IPS-NIHi11 (cell line): Measurements from ENCODE around the gene CXCL12.

ENCODE experiments used
- DNase-seq: peaks from one replicate; pipeline ENCODE4 v3.0.0; 2012; ENCODE audit warnings: mixed read lengths, low spot score

The CXCL12 gene

DNA sequence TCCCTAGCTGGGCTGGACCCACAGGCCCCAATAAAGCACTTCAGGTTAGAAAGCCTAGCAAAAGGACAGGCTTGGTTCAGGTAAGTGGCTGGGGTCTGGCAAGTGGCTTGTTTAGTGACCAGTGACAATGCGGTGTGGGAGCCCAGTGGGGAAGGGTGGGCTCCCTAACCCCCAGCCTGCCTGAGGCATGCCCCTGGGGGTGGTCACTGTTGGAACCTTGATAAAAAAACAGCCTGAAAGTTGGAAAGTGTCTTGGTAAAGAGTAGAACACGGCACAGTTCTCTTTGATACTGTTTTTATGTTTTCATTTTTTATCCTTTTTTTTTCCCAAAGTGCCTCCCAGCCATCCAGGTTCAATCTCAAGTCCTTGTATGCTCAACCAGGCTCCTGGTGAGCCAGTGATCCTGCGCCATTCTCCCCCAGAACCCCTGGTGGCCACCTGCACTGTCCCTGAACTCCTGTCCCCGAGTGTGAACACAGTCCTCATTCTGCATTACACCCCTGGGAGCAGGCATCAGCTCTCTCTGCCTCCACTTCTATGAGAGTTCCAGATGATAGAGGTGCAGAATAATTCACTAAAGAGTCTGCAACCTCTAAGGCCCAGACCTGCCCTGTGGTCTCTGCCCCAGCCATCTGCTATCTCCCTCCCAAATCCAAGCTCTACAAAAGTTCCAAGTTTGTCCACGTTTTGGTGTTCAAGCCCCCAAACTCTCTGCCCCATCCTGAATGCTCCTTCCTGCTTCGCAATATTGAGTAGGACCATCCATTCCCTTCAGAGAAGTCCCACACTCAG is 15.0 kb upstream of the CXCL12 start:
- DNase-seq, result no peak

- peak; percentile 44 for DNase-seq
Measured at GRCh38 chr10:44398747-44399658, 14.1 kb upstream of the CXCL12 start.

DNA sequence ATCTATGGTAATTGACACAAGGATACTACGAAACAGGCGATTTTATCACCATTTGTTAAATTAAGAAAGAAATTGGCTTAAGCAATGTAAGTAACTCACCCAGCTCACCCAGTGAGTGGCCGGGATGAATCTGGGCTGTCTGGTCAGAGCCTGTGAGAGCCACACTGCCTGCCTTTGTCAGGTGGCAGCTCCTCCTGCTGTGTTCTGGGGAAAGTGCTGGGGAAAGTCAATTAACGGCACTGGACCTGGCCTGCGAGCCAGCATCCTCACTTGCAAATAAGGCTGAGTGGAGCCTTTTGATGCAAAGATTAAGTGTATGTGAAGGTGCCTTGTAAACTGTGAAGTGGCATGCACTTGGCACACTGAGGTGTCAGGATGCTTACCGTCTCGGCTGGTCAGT is 13.4 kb upstream of the CXCL12 start:
- DNase-seq, result peak; percentile 61

DNA sequence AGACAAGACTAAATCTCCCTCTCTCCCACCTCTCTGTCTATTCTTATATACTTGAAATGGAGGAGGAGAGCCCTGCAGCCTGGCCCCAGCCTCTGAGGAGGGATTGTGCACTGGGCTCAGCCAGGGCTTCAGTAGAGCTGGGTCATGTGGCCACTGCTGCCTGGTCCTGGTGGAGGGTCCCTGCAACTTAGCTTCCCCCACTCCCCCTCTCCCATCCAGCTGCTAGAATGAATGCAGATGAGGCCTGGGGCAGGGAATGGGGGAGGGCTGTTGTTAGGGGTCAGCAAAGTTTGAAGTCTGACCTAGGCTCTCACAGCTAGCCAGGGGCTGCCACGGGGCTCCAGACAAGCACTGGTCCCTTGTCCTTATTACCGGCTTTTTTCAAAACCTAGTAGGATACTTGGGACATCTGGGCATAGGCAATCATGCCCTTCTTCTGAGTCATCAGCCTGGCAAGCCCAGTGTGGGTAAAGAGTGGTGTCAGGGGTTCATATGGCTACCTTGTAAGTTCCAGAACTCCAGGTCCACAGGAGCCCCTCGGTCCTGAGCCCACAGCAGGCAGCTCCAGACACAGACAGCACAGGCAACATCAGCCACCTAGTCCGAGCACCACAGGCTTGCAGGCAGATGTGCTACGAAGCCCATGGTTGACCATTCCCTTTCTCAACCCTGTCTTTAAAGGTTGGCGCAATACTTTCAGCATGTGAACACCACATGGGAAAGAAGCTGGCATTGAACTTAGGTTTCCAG is 12.8 kb upstream of the CXCL12 start:
- DNase-seq, result peak; percentile 37

DNA sequence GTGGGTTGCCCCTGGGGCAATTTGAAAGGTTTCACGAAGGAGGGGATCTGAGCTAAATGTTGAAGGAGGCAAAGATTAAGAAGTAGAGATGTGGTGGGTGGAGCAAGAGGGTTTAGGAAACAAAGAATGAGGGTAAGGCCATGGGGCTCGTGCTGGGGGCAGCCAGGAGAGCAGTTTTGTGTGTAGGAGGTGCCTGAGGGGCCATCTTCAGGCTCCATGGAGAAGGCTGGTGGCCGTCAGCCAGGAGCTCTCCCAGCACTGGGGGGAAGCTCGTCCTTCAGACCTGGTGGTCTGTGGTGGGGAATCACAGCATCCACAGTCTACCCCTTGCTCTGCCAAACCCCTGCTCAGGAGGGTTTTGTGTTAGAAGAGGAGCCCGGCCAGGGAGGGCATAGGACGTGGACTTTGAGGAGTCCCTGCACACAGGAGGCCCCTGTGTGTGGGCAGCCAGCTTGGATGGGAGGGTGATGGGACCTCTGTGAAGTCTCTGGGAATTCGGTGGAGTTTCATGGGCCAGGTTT is 11.8 kb upstream of the CXCL12 start:
- no peak for DNase-seq

DNA sequence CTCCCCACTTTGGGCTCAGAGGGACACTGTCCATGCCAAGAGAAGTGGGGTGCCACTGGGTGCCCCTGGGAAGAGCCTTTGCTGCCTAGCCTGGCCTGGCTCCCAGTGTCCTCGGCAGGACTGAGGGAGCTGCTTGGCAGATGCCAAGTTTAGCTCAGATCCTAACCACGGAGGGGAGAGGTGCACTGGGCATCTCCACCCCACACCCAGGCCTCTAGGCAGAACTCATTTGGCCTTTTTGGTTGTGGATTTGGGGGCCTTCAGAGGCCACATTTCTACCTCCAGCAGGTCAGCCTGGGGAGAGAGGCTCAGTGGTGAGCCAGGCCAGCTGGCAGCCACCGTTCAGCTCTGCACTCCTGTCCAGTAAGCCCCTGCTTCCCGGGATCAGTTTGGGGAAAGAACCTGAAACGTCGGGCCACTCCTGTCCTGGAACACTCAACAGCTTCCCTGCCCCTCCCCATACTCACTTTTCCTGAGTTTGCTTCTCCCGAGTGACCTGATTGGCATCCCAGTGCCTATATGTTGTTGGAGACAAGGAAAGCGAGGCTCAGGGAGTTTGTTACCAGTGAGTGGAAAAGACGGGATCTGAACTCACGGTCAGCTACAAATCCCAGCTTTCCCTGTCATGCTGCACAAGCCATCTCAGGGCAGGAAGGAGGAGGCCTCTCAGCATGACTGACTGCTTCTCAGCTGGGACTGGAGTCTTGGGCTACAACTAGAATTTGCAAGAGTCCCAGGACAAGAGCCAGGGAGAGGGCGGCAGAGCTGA is 11.2 kb upstream of the CXCL12 start:
- no peak for DNase-seq

DNA sequence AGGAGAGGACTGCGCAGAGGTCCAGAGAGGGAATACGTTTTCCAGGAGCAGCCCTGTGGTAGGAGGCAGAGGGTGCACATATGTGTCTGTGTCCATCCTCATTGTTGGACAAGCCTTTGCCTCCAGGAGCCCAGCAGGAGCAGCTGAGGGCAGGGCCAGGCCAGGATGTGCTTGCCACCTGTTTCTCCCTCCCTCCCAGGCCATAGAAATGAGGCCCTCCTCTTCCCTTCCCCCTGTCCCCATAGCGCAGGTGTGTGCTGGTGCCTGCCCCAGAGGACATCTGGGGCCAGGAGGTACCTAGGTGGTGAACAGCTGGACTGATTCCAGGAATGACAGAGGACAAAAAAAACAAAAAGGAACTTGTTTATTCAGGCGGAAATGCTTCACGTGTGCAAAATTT is 10.5 kb upstream of the CXCL12 start:
- no peak for DNase-seq

DNA sequence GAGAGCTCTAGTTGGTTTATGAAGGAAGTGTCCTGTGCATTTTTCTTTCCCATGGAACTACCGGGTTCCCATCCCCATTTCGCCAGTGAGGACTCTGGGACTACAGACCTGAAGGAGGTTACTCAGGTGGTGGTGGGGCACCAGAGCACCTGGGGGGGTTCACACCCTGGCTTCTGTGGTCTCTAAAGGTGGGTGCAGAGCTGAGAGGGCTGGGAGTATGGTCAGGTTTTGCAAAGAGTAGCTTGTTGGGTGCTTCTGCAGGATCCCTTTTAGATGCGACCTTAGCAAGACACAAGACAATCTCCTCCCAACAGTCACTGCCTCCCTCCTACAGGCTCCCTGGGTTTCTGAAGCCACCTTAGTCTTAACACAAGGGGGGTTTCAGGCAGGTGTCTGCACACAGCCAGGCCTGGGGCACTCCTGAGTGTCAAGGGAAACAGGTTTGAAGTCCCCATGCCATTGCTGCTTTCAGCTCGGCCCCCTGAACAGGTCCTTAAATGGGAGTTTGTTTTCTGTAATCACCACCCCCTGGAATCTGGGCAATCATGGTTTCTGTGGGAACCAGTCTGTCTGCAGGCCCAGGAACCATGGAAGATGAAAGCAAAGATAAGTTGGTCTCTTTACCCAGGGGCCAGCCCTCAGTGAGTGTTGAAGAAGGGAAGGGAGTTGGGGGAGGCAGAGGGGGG is 9.9 kb upstream of the CXCL12 start:
- no peak for DNase-seq

DNA sequence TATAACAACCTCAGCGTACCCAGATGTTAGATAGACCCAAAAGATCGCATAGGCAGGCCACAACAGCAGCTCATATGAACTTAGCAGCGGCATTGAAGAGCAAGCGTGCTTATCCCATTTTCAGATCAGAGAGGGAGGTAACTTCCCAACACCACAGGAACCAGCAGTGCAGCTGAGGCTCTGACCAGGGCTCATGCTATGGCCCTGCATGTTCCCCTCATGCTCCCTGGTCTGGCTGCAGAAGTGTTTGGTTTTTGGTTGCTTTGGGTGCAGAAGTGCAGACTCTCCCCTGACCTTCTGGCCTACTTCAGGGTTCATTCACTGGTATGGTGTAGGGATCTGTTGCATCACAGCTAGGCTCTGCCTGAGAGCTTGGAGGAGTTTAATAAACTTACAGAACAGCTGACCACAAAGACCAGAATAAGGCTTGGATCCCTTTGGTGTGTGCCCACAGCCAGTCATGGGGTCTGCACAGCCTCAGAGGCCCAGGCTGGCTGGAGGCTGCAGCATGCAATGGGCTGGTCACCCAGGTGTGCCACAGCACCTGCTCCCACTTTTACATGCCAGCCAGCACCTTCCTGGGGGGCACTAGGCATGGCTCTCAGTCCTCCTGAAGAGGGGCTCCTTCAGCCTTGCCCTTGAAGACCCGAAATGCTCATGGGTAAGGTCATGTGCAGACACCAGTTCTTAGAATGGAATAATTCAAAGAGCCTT is 9.1 kb upstream of the CXCL12 start:
- DNase-seq, result no peak

- DNase-seq, result no peak
Measured at GRCh38 chr10:44393051-44393630, 8.2 kb upstream of the CXCL12 start.

DNA sequence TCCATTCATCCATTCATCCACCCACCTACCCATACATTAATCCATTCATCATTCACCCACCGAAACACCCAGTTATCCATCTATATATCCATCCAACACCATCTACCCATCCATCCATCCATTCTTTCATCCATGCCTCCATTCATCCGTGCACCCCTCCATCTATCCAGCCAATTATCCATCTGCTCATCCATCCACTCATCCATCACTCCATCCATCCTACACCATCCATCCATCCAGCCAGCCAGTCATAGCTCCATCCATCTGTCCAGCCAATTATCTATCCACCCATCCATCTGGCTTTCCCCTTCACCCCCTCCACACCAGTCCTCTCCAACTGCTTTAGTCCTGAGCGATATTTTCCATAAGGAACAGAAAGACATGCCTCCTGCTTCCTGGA is 7.5 kb upstream of the CXCL12 start:
- DNase-seq, result no peak

- DNase-seq, result no peak
Measured at GRCh38 chr10:44391981-44392380, 7.1 kb upstream of the CXCL12 start.

DNA sequence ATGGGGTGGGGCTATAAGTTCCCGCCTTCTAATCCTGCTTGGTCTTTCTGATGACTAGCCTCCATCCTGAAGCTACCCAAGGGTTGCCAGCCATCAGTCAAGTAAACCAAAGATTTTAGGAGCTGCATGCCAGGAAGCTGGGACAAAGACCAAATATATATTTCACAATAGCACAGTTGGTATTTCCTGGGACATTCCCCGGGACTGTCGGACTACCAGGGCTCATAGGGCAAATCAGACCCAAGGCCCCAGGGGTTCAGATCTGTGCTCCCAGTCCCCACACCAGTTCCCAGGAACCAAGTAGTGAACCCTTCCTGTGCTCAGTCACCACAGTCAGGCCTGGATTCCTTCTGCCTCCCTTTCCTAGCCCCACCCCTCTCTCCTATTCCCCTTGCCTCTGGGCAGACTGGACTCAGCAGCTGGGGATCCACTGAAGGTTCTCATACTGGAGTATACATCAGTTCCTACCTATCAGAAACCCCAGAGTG is 5.7 kb upstream of the CXCL12 start:
- no peak for DNase-seq

DNA sequence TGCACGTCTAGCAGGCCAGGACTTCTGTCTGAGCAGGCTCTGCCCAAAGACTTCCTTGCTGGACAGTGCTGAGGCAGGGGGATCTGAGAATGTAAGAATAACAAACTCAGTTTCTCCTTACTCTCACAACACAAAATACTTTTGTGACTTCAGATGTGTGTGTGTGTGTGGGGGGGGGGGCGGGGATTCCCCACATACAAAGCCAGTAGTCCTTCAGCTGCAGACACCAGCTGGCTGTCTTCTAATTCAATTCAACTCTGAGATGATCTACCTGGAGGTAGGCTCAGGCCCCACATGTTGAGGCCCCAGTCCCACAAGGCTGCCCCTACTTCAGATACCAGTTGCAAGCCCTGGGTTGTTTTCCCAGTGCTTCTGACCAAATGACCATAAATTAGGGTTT is 4.7 kb upstream of the CXCL12 start:
- DNase-seq, result no peak

DNA sequence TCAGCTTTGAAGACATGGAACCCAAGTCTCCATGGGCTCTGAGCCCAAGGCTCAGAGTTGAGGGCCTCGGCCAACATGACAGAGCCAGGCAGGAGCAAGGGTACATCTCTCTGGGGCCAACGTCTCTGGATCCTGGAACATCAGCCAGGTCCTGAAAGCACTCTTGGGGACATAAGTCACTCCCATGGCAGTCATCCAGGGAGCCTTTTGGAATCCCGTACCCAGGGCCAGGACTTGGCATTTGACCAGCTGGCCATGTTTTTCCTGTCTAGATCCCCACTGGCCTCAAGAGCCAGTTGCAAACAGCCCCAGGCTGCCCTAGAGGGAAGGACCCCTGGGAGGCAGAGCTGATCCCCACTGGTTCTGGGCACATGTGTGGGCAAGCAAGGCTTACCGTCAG is 4.3 kb upstream of the CXCL12 start:
- DNase-seq, result no peak

- DNase-seq, result no peak
Measured at GRCh38 chr10:44388641-44389040, 3.7 kb upstream of the CXCL12 start.

GRCh38 chr10:44387853-44388251 is 3.0 kb upstream of the CXCL12 start:
- no peak for DNase-seq

- peak; percentile 92 for DNase-seq
Measured at GRCh38 chr10:44386546-44387052, 1.7 kb upstream of the CXCL12 start.

DNA sequence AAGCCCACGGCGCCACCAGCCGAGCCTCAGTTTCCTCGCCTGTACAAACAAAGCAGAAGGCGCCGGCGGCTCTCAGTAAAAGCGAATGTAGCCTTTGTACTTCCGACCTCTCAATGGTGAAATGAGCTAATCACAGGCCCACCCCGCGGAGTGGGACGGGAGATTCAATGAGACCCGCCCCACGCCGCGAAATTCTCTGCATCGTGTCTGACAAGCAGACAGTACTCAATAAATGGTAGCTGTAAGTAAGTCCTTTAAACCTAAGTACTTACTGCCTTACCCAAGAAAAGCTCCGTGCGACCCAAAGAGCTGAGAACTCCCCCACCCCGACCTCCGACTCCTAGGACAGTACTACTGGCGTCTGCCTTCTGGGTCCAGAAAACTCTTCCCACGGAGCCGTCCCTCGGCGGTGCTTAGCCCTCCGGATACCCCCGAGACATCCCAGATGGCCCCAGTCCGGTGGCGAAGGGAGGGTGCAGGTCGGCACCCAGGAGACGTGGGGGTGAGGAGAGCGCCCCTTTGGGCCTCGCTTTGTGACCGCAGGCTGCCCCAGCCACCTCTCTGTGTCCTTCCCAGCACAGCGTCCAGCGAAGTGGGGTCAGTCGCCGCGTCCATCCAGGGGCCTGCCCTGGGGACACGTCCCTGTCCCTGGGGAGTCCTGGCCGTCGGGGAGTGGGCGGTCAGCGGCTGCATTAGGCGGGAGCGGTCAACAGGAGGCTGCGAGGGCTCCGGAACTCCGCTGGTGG is 972 bp upstream of the CXCL12 start:
- no peak for DNase-seq
